IMR-90 (cell line): ENCODE results near the gene RASGRP2. TPM values are rescaled to one million over a fixed set of nuclear protein-coding genes. Genes with fewer than 3 reads are reported as not detected.

Experiments
- ATAC-seq: fragments of 200-7000 bp; cut with Tn5 transposase; 2 replicates; pipeline ENCODE4 v1.9.1; 2020; ENCODE audit warnings: low read depth, mild to moderate bottlenecking, moderate library complexity
- BruUV-seq: library from RNA; stranded (reverse); fragments of 400-500 nt; replicated peaks from 2 replicates; lab custom pipeline; 2021; lab: Mats Ljungman, UMichigan
- CTCF ChIA-PET: fragments of 300-600 bp; formaldehyde crosslinking; extraction: SDS; loops from one replicate; lab custom pipeline; 2021; ENCODE audit warnings: antibody characterized with exemption; lab: Yijun Ruan, JAX
- POLR2A ChIA-PET: fragments of 300-600 bp; sonication (Branson Sonifier 250); formaldehyde crosslinking; loops from one replicate; lab custom pipeline; 2022; ENCODE audit warnings: antibody characterized with exemption; ENCODE audit not compliant: unreplicated experiment; lab: Charles Lee
- DNase-seq: peaks from one replicate; pipeline ENCODE4 v3.0.0; 2013
- H2AFZ ChIP-seq: replicated peaks from 2 replicates; pipeline ENCODE3; 2013; ENCODE audit warnings: low read length, mild to moderate bottlenecking; ENCODE audit not compliant: poor library complexity
- H2AK5ac ChIP-seq: 2 replicates; pipeline ENCODE4 v1.6.1; 2013; ENCODE audit warnings: low read depth, low read length, inconsistent platforms
- H2AK9ac ChIP-seq: replicated peaks from 2 replicates; pipeline ENCODE3; 2013; ENCODE audit warnings: mild to moderate bottlenecking, low read depth, low read length, moderate library complexity; ENCODE audit not compliant: poor library complexity
- H2BK120ac ChIP-seq: 2 replicates; pipeline ENCODE4 v1.6.1; 2013; ENCODE audit warnings: low read depth, low read length, inconsistent platforms
- H2BK15ac ChIP-seq: 3 replicates; pipeline ENCODE4 v1.6.1; 2013; ENCODE audit warnings: low read depth, low read length, inconsistent platforms
- H2BK20ac ChIP-seq: 2 replicates; pipeline ENCODE4 v1.6.1; 2013; ENCODE audit warnings: low read depth, mild to moderate bottlenecking, inconsistent platforms, low read length, moderate library complexity
- H2BK5ac ChIP-seq: 2 replicates; pipeline ENCODE4 v1.6.1; 2013; ENCODE audit warnings: mild to moderate bottlenecking, low read depth, low read length, inconsistent platforms; ENCODE audit not compliant: poor library complexity, severe bottlenecking
- H3K14ac ChIP-seq: replicated peaks from 2 replicates; pipeline ENCODE4 v1.6.1; 2013; ENCODE audit warnings: low read depth, low read length, inconsistent platforms
- H3K18ac ChIP-seq: 2 replicates; pipeline ENCODE4 v1.6.1; 2013; ENCODE audit warnings: low read depth, low read length, control low read depth
- H3K23ac ChIP-seq: 2 replicates; pipeline ENCODE4 v1.6.1; 2013; ENCODE audit warnings: low read depth, low read length, inconsistent platforms
- H3K27ac ChIP-seq: 2 replicates; pipeline ENCODE4 v1.5.1; 2013; ENCODE audit warnings: mild to moderate bottlenecking, control low read depth, low read length; ENCODE audit not compliant: insufficient read depth
- H3K27me3 ChIP-seq: 2 replicates; pipeline ENCODE4 v1.6.1; 2013; ENCODE audit warnings: low read length; ENCODE audit not compliant: control insufficient read depth, insufficient read depth
- H3K36me3 ChIP-seq: 2 replicates; pipeline ENCODE4 v1.6.1; 2013; ENCODE audit warnings: low read length, mixed read lengths; ENCODE audit not compliant: control insufficient read depth, insufficient read depth
- H3K4ac ChIP-seq: 2 replicates; pipeline ENCODE4 v1.6.1; 2013; ENCODE audit warnings: low read depth, low read length, inconsistent platforms
- H3K4me1 ChIP-seq: 2 replicates; pipeline ENCODE4 v1.6.1; 2013; ENCODE audit warnings: low read length, mixed read lengths; ENCODE audit not compliant: control insufficient read depth, insufficient read depth
- H3K4me2 ChIP-seq: 2 replicates; pipeline ENCODE4 v1.6.1; 2013; ENCODE audit warnings: low read depth, mild to moderate bottlenecking, control low read depth, low read length, moderate library complexity
- H3K4me3 ChIP-seq: 2 replicates; pipeline ENCODE4 v1.5.1; 2013; ENCODE audit warnings: low read depth, mild to moderate bottlenecking, control low read depth, low read length, moderate library complexity; ENCODE audit not compliant: insufficient read depth
- H3K56ac ChIP-seq: 2 replicates; pipeline ENCODE4 v1.6.1; 2013; ENCODE audit warnings: low read length, inconsistent platforms; ENCODE audit not compliant: insufficient read depth; ENCODE audit errors: extremely low read depth
- H3K79me1 ChIP-seq, 2 experiments: 2 replicates each; pipeline ENCODE4 v1.6.1; 2013; ENCODE audit warnings: low read length in 2 of 2, inconsistent platforms in 1 of 2, low read depth in 1 of 2
- H3K9ac ChIP-seq: 2 replicates; pipeline ENCODE4 v1.6.1; 2013; ENCODE audit warnings: low read depth, low read length, control low read depth
- H3K9me1 ChIP-seq: 2 replicates; pipeline ENCODE4 v1.6.1; 2013; ENCODE audit warnings: low read length, inconsistent platforms; ENCODE audit not compliant: insufficient read depth
- H3K9me3 ChIP-seq: 2 replicates; pipeline ENCODE4 v1.6.1; 2013; ENCODE audit warnings: low read length; ENCODE audit not compliant: control insufficient read depth, insufficient read depth
- H4K20me1 ChIP-seq: 2 replicates; pipeline ENCODE4 v1.6.1; 2013; ENCODE audit warnings: low read length, inconsistent platforms; ENCODE audit not compliant: insufficient read depth
- H4K5ac ChIP-seq: 2 replicates; pipeline ENCODE4 v1.6.1; 2013; ENCODE audit warnings: mild to moderate bottlenecking, low read depth, low read length, control low read depth
- H4K8ac ChIP-seq, 2 experiments: 2 replicates each; pipeline ENCODE4 v1.6.1; 2013; ENCODE audit warnings: low read depth in 2 of 2, low read length in 2 of 2, control low read depth in 1 of 2, inconsistent platforms in 1 of 2
- H4K91ac ChIP-seq: 2 replicates; pipeline ENCODE4 v1.6.1; 2013; ENCODE audit warnings: low read depth, low read length, inconsistent platforms; ENCODE audit not compliant: insufficient read depth
- BHLHE40 ChIP-seq: fragments of 150-350 bp; IDR thresholded peaks from 2 replicates; pipeline ENCODE4 v1.6.1; 2016; ENCODE audit warnings: mild to moderate bottlenecking, low read depth, low read length
- CEBPB ChIP-seq: IDR thresholded peaks from 2 replicates; pipeline ENCODE4 v1.6.1; 2012; ENCODE audit warnings: low read depth, low read length, improper control_type of control experiment
- CHD1 ChIP-seq: IDR thresholded peaks from 2 replicates; pipeline ENCODE4 v1.6.1; 2012; ENCODE audit warnings: low read depth, low read length, improper control_type of control experiment
- ELK1 ChIP-seq: fragments of 150-350 bp; IDR thresholded peaks from 2 replicates; pipeline ENCODE4 v1.6.1; 2016; ENCODE audit warnings: low read depth, mild to moderate bottlenecking, low read length, moderate library complexity, borderline replicate concordance
- FOS ChIP-seq: fragments of 150-350 bp; IDR thresholded peaks from 2 replicates; pipeline ENCODE4 v1.6.1; 2016; ENCODE audit warnings: low read depth, low read length
- MAFK ChIP-seq: IDR thresholded peaks from 2 replicates; pipeline ENCODE4 v1.6.1; 2012; ENCODE audit warnings: low read depth, low read length, improper control_type of control experiment
- MAZ ChIP-seq: IDR thresholded peaks from 2 replicates; pipeline ENCODE4 v1.6.1; 2012; ENCODE audit warnings: low read depth, mild to moderate bottlenecking, low read length, improper control_type of control experiment, moderate library complexity, borderline replicate concordance
- MXI1 ChIP-seq: IDR thresholded peaks from 2 replicates; pipeline ENCODE4 v1.6.1; 2012; ENCODE audit warnings: low read depth, mild to moderate bottlenecking, low read length, moderate library complexity, borderline replicate concordance
- NFE2L2 ChIP-seq: fragments of 150-350 bp; IDR thresholded peaks from 2 replicates; pipeline ENCODE4 v1.6.1; 2016; ENCODE audit warnings: low read depth, mild to moderate bottlenecking, low read length
- POLR2A ChIP-seq: IDR thresholded peaks from 2 replicates; pipeline ENCODE4 v1.6.1; 2012; ENCODE audit warnings: mild to moderate bottlenecking, low read depth, low read length
- RAD21 ChIP-seq: IDR thresholded peaks from 2 replicates; pipeline ENCODE4 v1.6.1; 2012; ENCODE audit warnings: low read length, improper control_type of control experiment
- RCOR1 ChIP-seq: IDR thresholded peaks from 2 replicates; pipeline ENCODE4 v1.6.1; 2012; ENCODE audit warnings: mild to moderate bottlenecking, low read length, improper control_type of control experiment; ENCODE audit not compliant: insufficient replicate concordance
- RFX5 ChIP-seq: IDR thresholded peaks from 2 replicates; pipeline ENCODE4 v1.8.0; 2012; ENCODE audit warnings: low read depth, mild to moderate bottlenecking, low read length, moderate library complexity
- SMC3 ChIP-seq: fragments of 150-350 bp; IDR thresholded peaks from 2 replicates; pipeline ENCODE4 v1.6.1; 2016; ENCODE audit warnings: low read depth, mild to moderate bottlenecking, antibody characterized with exemption, low read length, moderate library complexity
- USF2 ChIP-seq: fragments of 150-350 bp; IDR thresholded peaks from 2 replicates; pipeline ENCODE4 v1.6.1; 2017; ENCODE audit warnings: mild to moderate bottlenecking, antibody characterized with exemption, low read length, low read depth
- WGBS, 2 experiments: methylation state at CpG; one replicate each; pipeline versions ENCODE4 v1.1.5 to v1.1.7; 2013; ENCODE audit warnings: missing lambda C conversion rate in 2 of 2; ENCODE audit not compliant: insufficient read length in 1 of 2; ENCODE audit errors: extremely low coverage in 2 of 2; 5-methylcytosine and 5-hydroxymethylcytosine counted together
- dilution Hi-C: fragments of 300-500 bp; cut with HindIII; formaldehyde crosslinking; loops from one replicate; pipeline ENCODE4 v1.14.3; 2018; ENCODE audit warnings: low sequenced_read_pairs; ENCODE audit not compliant: unreplicated experiment
- in situ Hi-C: fragments of 300-500 bp; cut with MboI; formaldehyde crosslinking; loops from 3 replicates; pipeline ENCODE4 v1.14.3; 2019; ENCODE audit warnings: low sequenced_read_pairs, inconsistent platforms, mixed read lengths
- intact Hi-C: fragments of 100-400 bp; cut with micrococcal nuclease; formaldehyde crosslinking; loops from 2 replicates; pipeline ENCODE4 v1.10.0; 2022
- polyA plus RNA-seq, 3 experiments: library from polyadenylated mRNA; depleted of rRNA; stranded (reverse); fragments of >200 nt; gene quantifications; 2 replicates each; pipeline ENCODE4 v1.2.3, GENCODE V29; 2012; ENCODE audit warnings: low replicate concordance in 1 of 3
- total RNA-seq: library from RNA; depleted of rRNA; stranded (reverse); fragments of >200 nt; gene quantifications from 2 replicates; pipeline ENCODE4 v1.2.3, GENCODE V29; 2012
- TF ChIP-seq, protein P1 (sequence below): conservative IDR thresholded peaks from 2 replicates; pipeline ENCODE4 v1.5.1; 2012; ENCODE audit warnings: mild to moderate bottlenecking, low read depth, low read length, improper control_type of control experiment

Gene RASGRP2
- total and polyA plus RNA-seq, 2 of the 4 experiments (the other 2 are of a cell fraction) = 1.2 TPM; not detected in 1

GRCh38 chr11:64784813-64785581, 41.1 kb upstream of the RASGRP2 start:
- no peaks in the 10 kb centered on the region for H3K27me3 ChIP-seq
- in situ Hi-C loops = no loop called here
- dilution Hi-C loops = no loop called here
- ATAC-seq (no peak), DNase-seq (no peak)
- H2BK20ac ChIP-seq = no peak overlapping the region
- H3K79me1 ChIP-seq = peaks cover 0 to under 1% of the 10 kb centered on the region in 2 experiments; a peak in 1 of 4 replicates
- H4K5ac ChIP-seq = no peak overlapping the region
- no CpG with 5 or more reads among the region's 12 CpGs for WGBS, 2 experiments
- TF ChIP-seq BHLHE40 (no peak), MAZ (no peak), MAFK (no peak), RCOR1 (no peak), MXI1 (no peak), POLR2A (no peak), RAD21 (no peak), FOS (no peak), SMC3 (no peak), ELK1 (no peak), NFE2L2 (no peak), CHD1 (no peak), USF2 (no peak), CEBPB (no peak), RFX5 (no peak)
- TF ChIP-seq, protein P1, sequence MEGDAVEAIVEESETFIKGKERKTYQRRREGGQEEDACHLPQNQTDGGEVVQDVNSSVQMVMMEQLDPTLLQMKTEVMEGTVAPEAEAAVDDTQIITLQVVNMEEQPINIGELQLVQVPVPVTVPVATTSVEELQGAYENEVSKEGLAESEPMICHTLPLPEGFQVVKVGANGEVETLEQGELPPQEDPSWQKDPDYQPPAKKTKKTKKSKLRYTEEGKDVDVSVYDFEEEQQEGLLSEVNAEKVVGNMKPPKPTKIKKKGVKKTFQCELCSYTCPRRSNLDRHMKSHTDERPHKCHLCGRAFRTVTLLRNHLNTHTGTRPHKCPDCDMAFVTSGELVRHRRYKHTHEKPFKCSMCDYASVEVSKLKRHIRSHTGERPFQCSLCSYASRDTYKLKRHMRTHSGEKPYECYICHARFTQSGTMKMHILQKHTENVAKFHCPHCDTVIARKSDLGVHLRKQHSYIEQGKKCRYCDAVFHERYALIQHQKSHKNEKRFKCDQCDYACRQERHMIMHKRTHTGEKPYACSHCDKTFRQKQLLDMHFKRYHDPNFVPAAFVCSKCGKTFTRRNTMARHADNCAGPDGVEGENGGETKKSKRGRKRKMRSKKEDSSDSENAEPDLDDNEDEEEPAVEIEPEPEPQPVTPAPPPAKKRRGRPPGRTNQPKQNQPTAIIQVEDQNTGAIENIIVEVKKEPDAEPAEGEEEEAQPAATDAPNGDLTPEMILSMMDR = no peak
- intact Hi-C loops = no loop called here
- peaks cover 11% of the 10 kb centered on the region for H3K36me3 ChIP-seq
- no peak overlapping the region for H3K27ac ChIP-seq
- no peak overlapping the region for H3K14ac ChIP-seq
- no peak overlapping the region for H2AFZ ChIP-seq
- H3K4ac ChIP-seq = no peak overlapping the region
- H2AK9ac ChIP-seq = no peak overlapping the region
- no peak overlapping the region for H2BK5ac ChIP-seq
- no peak overlapping the region for H3K56ac ChIP-seq
- H3K4me1 ChIP-seq = no peaks in the 10 kb centered on the region
- no peak overlapping the region for H4K91ac ChIP-seq
- H3K4me3 ChIP-seq = no peak overlapping the region
- H3K18ac ChIP-seq = no peak overlapping the region
- POLR2A ChIA-PET = no interaction called here
- no peak overlapping the region for H4K8ac ChIP-seq
- no peak overlapping the region for H2AK5ac ChIP-seq
- H2BK15ac ChIP-seq = no peak overlapping the region
- no peak overlapping the region for H3K9ac ChIP-seq
- CTCF ChIA-PET = no interaction called here
- H2BK120ac ChIP-seq = no peak overlapping the region
- H3K9me3 ChIP-seq = no peaks in the 10 kb centered on the region
- H3K23ac ChIP-seq = no peak overlapping the region
- BruUV-seq = no TSS peak
- H3K9me1 ChIP-seq = no peaks in the 10 kb centered on the region
- no peak overlapping the region for H3K4me2 ChIP-seq
- no peaks in the 10 kb centered on the region for H4K20me1 ChIP-seq
